ENCODE data around the gene DBNL.

DBNL gene

GRCh38 chr7:44066111-44066460 is 21.6 kb downstream of the DBNL start:
- Histone ChIP-seq H3K9me3 (ENCODE audit: control insufficient read depth, insufficient read depth, low read length) (no peaks in the 10 kb centered on the region), H3K27me3 (ENCODE audit: control insufficient read depth, low read length) (peaks cover 41% of the 10 kb centered on the region), H3K4me1 (ENCODE audit: control insufficient read depth, low read length) (peaks cover 18% of the 10 kb centered on the region), H3K27ac (ENCODE audit: low read depth, low read length) (no peak overlapping the region), H4K20me1 (ENCODE audit: control insufficient read depth, insufficient read depth, low read depth, low read length) (0 out of 2 replicates have a peak, but pooled peaks cover 6% of the 10 kb centered on the region), H3K4me2 (ENCODE audit: low read length) (no peak overlapping the region), H3F3A (ENCODE audit: control insufficient read depth, insufficient read depth) (peaks cover 17% of the 10 kb centered on the region), H3K79me2 (ENCODE audit: control insufficient read depth, low read length) (no peaks in the 10 kb centered on the region), H3K36me3 (ENCODE audit: control insufficient read depth, low read length) (peaks cover 14% of the 10 kb centered on the region), H3K4me3 (ENCODE audit: low read length) (no peak overlapping the region), H3K9me2 (replicated peaks; ENCODE audit: control insufficient read depth, low read length) (no peaks in the 10 kb centered on the region)
- TF ChIP-seq, protein P1, sequence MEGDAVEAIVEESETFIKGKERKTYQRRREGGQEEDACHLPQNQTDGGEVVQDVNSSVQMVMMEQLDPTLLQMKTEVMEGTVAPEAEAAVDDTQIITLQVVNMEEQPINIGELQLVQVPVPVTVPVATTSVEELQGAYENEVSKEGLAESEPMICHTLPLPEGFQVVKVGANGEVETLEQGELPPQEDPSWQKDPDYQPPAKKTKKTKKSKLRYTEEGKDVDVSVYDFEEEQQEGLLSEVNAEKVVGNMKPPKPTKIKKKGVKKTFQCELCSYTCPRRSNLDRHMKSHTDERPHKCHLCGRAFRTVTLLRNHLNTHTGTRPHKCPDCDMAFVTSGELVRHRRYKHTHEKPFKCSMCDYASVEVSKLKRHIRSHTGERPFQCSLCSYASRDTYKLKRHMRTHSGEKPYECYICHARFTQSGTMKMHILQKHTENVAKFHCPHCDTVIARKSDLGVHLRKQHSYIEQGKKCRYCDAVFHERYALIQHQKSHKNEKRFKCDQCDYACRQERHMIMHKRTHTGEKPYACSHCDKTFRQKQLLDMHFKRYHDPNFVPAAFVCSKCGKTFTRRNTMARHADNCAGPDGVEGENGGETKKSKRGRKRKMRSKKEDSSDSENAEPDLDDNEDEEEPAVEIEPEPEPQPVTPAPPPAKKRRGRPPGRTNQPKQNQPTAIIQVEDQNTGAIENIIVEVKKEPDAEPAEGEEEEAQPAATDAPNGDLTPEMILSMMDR (IDR thresholded peaks at IDR 0.05; ENCODE audit: low read depth, low read length, poor library complexity, severe bottlenecking) = no peak
- no peak for TF ChIP-seq EZH2phosphoT487 (IDR thresholded peaks at IDR 0.05; ENCODE audit: borderline replicate concordance, low read length)

- no peak overlapping the region for H3K27ac ChIP-seq (ENCODE audit: low read depth, low read length)
- H3F3A ChIP-seq (ENCODE audit: control insufficient read depth, insufficient read depth) = peaks cover 17% of the 10 kb centered on the region
- H3K79me2 ChIP-seq (ENCODE audit: control insufficient read depth, low read length) = no peaks in the 10 kb centered on the region
- no peak overlapping the region for H3K4me3 ChIP-seq (ENCODE audit: low read length)
- no peaks in the 10 kb centered on the region for H3K9me3 ChIP-seq (ENCODE audit: control insufficient read depth, insufficient read depth, low read length)
- peaks cover 9% of the 10 kb centered on the region for H3K36me3 ChIP-seq (ENCODE audit: control insufficient read depth, low read length)
- no peaks in the 10 kb centered on the region for H3K9me2 ChIP-seq (replicated peaks; ENCODE audit: control insufficient read depth, low read length)
- H4K20me1 ChIP-seq (ENCODE audit: control insufficient read depth, insufficient read depth, low read depth, low read length) = 0 out of 2 replicates have a peak, but pooled peaks cover 6% of the 10 kb centered on the region
- H3K4me1 ChIP-seq (ENCODE audit: control insufficient read depth, low read length) = peaks cover 18% of the 10 kb centered on the region
- no peak for TF ChIP-seq EZH2phosphoT487 (IDR thresholded peaks at IDR 0.05; ENCODE audit: borderline replicate concordance, low read length)
- H3K4me2 ChIP-seq (ENCODE audit: low read length) = no peak overlapping the region
- H3K27me3 ChIP-seq (ENCODE audit: control insufficient read depth, low read length) = peaks cover 41% of the 10 kb centered on the region
Observed at GRCh38 chr7:44066494-44067063, 22.1 kb downstream of the DBNL start.

GRCh38 chr7:44067064-44067951 is 22.8 kb downstream of the DBNL start:
- TF ChIP-seq, protein P1 (IDR thresholded peaks at IDR 0.05; ENCODE audit: low read depth, low read length, poor library complexity, severe bottlenecking) = no peak
- TF ChIP-seq EZH2phosphoT487 (IDR thresholded peaks at IDR 0.05; ENCODE audit: borderline replicate concordance, low read length) = no peak
- 0 out of 2 replicates have a peak, but pooled peaks cover 6% of the 10 kb centered on the region for H4K20me1 ChIP-seq (ENCODE audit: control insufficient read depth, insufficient read depth, low read depth, low read length)
- no peaks in the 10 kb centered on the region for H3K79me2 ChIP-seq (ENCODE audit: control insufficient read depth, low read length)
- peaks cover 41% of the 10 kb centered on the region for H3K27me3 ChIP-seq (ENCODE audit: control insufficient read depth, low read length)
- peaks cover 17% of the 10 kb centered on the region for H3F3A ChIP-seq (ENCODE audit: control insufficient read depth, insufficient read depth)
- H3K9me3 ChIP-seq (ENCODE audit: control insufficient read depth, insufficient read depth, low read length) = no peaks in the 10 kb centered on the region
- no peaks in the 10 kb centered on the region for H3K9me2 ChIP-seq (replicated peaks; ENCODE audit: control insufficient read depth, low read length)
- no peak overlapping the region for H3K27ac ChIP-seq (ENCODE audit: low read depth, low read length)
- peaks cover 18% of the 10 kb centered on the region for H3K4me1 ChIP-seq (ENCODE audit: control insufficient read depth, low read length)
- H3K4me3 ChIP-seq (ENCODE audit: low read length) = no peak overlapping the region
- peaks cover 8% of the 10 kb centered on the region for H3K36me3 ChIP-seq (ENCODE audit: control insufficient read depth, low read length)
- no peak overlapping the region for H3K4me2 ChIP-seq (ENCODE audit: low read length)

DNA sequence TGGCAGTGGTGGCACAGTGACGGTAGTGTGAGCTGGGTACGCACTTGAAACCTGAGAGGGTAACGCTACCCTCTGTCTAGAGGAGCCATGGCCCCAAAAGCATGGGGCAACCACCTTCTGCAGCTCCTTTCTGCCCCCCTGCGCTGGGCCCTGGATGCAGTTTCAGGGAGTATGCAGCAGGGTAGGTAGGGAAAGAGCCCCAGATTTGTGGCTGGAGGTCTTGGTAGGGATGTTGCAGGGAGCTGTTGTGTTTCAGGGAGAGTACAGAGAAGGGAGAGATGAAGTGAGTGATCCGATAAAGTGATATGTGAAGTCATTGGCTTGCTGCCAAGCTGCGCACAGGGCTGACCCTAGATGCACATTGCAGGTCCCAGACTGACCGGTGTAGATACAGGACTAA is 23.6 kb downstream of the DBNL start:
- Histone ChIP-seq H4K20me1 (ENCODE audit: control insufficient read depth, insufficient read depth, low read depth, low read length) (0 out of 2 replicates have a peak, but pooled peaks cover 6% of the 10 kb centered on the region), H3K79me2 (ENCODE audit: control insufficient read depth, low read length) (no peaks in the 10 kb centered on the region), H3K4me2 (ENCODE audit: low read length) (no peak overlapping the region), H3K4me1 (ENCODE audit: control insufficient read depth, low read length) (peaks cover 18% of the 10 kb centered on the region), H3F3A (ENCODE audit: control insufficient read depth, insufficient read depth) (peaks cover 15% of the 10 kb centered on the region), H3K9me3 (ENCODE audit: control insufficient read depth, insufficient read depth, low read length) (no peaks in the 10 kb centered on the region), H3K4me3 (ENCODE audit: low read length) (no peak overlapping the region), H3K27ac (ENCODE audit: low read depth, low read length) (no peak overlapping the region), H3K9me2 (replicated peaks; ENCODE audit: control insufficient read depth, low read length) (no peaks in the 10 kb centered on the region), H3K27me3 (ENCODE audit: control insufficient read depth, low read length) (peaks cover 41% of the 10 kb centered on the region), H3K36me3 (ENCODE audit: control insufficient read depth, low read length) (peaks cover 14% of the 10 kb centered on the region)
- TF ChIP-seq EZH2phosphoT487 (IDR thresholded peaks at IDR 0.05; ENCODE audit: borderline replicate concordance, low read length) = no peak
- TF ChIP-seq, protein P1 (IDR thresholded peaks at IDR 0.05; ENCODE audit: low read depth, low read length, poor library complexity, severe bottlenecking) = no peak
